ENCODE data around the gene IL23R.
A peak's percentile ranks its signal among the peaks of the same experiment; 100 is the strongest.
"Not testable (repeated sequence)": the region's sequence is repeated elsewhere in the genome, so short reads cannot be mapped to it uniquely, and the experiment has no call there.

The IL23R gene

DNA sequence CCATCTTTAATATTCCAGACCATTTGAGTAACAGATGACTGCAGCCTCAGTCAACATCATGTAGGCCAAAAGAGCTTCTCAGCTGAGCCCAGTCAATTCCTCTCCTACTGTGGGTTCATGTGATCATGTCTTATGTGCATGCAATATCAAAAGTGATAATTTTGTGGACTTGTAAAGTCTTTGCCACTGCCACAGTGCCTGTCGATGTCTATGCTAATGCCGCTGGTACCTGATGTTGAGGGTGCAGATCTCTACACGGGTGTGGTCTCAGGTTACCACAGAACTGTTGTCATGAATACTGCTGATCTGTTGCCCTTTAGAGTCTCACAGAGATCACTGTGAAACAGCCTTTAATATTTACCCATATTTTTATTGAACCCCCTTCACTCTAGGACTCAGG is 20.2 kb upstream of the IL23R start:
- Histone ChIP-seq H3K4me1 (peaks cover 0 to 8% (median 0%) of the 10 kb centered on the region in 10 experiments; a peak in 2 of 20 replicates), H3K27me3 (no peaks in the 10 kb centered on the region), H3K9ac (no peak overlapping the region), H3K36me3 (no peaks in the 10 kb centered on the region), H3K4me3 (no peak overlapping the region), H3K9me3 (replicated peaks in 1 of 11) (no peaks in the 10 kb centered on the region), H3K27ac (no peak overlapping the region), H4K20me1 (no peaks in the 10 kb centered on the region), H3K4me2 (no peak overlapping the region)
- no peak for TF ChIP-seq Cebpa-rat (IDR thresholded peaks at IDR 0.05)

DNA sequence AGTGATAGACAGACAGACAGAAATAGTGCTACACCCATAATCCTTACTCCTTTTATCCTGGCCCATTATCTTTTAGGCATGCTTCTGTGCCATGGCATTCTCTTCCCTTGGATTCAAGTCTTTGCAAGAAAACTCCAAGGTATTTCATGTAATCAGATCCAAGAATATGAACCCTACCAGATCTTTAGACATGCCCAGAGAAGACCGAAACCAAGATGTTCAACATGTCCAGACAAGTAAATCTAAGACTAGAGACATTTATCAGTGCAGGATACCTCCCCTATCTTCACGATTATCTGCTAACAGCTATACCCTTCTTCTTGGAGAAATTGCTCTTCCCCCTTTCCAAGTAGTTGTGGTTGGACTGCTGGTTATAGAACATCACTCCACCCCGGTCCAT is 19.7 kb upstream of the IL23R start:
- no peak overlapping the region for H3K4me3 ChIP-seq
- H3K4me2 ChIP-seq, result no peak overlapping the region
- no peaks in the 10 kb centered on the region for H4K20me1 ChIP-seq
- TF ChIP-seq Cebpa-rat (IDR thresholded peaks at IDR 0.05), result no peak
- H3K27ac ChIP-seq, result no peak overlapping the region
- no peaks in the 10 kb centered on the region for H3K9me3 ChIP-seq (replicated peaks in 1 of 11)
- H3K36me3 ChIP-seq, result no peaks in the 10 kb centered on the region
- H3K9ac ChIP-seq, result no peak overlapping the region
- H3K27me3 ChIP-seq, result no peaks in the 10 kb centered on the region
- peaks cover 0 to 8% (median 0%) of the 10 kb centered on the region in 10 experiments; a peak in 2 of 20 replicates for H3K4me1 ChIP-seq

DNA sequence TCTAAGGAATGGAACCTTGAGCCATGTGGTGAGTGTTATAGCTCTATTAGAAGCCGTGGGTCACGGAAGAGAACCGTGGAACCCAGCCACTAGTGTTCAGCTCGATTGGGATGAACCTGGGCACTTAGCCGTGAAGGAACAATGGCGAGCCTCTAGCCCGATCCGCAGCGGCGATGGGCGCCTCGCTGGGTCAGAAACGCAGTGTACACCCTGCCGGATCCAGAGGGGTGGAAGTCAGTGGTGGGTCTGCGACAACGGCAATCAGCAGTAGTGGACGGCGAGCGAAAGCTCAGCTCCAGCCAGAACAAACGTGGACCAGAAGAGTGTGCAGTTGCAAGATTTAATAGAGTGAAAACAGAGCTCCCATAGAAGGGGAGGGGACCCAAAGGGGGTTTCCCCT is 18.3 kb upstream of the IL23R start:
- not testable (repeated sequence) for H3K4me1 ChIP-seq; H3K9ac ChIP-seq; H3K4me2 ChIP-seq; H3K36me3 ChIP-seq; H4K20me1 ChIP-seq; H3K4me3 ChIP-seq; H3K27ac ChIP-seq; H3K9me3 ChIP-seq (replicated peaks in 1 of 11); H3K27me3 ChIP-seq

DNA sequence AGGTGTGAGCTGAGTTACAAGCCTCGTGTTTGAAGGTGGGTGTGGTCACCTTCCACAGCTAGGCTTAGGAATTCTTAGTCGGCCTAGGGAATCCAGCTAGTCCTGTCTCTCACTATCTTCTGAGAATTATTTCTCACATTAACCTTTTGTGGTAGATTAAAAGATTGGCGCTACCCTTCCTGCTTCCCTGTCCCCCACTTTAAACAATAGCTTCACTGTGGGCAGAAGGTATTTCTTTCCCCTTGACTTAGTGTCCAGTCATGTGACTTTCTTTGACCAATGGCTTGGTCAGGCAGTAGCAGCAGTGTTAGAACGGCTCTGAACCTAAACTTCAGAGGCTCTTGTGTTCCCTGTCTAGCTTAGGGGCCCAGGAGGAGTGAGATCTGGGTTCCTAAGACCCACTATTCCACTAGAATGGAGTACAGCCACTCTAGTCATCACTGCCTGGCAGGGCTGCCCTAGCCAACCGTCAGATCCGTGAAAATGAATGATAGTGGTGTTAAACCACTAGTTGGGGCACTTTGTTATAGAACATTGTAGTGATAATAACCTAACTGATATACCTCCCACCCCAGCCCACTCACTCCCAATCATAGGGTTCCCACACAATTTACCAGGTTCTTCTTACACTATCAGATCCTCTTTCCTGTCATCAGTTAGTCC is 17.6 kb upstream of the IL23R start:
- no peaks in the 10 kb centered on the region for H3K27me3 ChIP-seq
- H3K27ac ChIP-seq, result no peak overlapping the region
- TF ChIP-seq Cebpa-rat (IDR thresholded peaks at IDR 0.05), result no peak
- no peaks in the 10 kb centered on the region for H4K20me1 ChIP-seq
- no peak overlapping the region for H3K4me3 ChIP-seq
- peak overlapping the region in 3 of 11 experiments; percentile 4 to 32 (median 18); a peak in 4 of 22 replicates for H3K4me2 ChIP-seq
- H3K9me3 ChIP-seq (replicated peaks in 1 of 11), result no peaks in the 10 kb centered on the region
- no peak overlapping the region for H3K9ac ChIP-seq
- H3K4me1 ChIP-seq, result peaks cover 0 to 8% (median 0%) of the 10 kb centered on the region in 10 experiments; a peak in 2 of 20 replicates
- H3K36me3 ChIP-seq, result no peaks in the 10 kb centered on the region

DNA sequence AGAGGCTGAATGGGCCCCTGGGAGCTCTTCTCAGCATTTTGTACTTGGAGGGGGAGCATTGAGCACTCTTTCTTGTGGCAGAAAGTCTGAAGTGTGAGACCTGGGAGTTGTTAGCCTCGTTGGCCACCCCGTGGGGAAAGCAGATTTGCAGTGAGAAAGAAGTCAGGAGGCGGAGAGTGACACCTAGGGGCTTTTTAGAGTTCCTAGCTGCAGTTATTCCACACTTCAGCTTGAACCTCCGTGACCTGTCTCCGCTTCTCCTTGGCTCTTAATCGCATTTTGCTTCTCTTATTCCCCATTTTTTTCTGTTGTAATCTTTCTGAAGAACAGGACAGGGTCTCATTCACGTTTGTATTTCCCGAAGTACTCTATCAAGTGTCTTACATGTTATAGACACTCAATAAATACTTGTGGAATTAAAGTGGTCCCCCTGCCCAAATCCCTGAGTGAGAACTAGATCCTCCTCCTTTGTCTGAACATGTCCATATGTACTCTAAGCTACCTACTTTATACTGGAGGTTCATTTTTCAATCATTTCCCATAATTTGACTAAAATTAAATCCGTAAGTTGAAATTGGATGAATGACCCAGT is 17.0 kb upstream of the IL23R start:
- Histone ChIP-seq H3K36me3 (no peaks in the 10 kb centered on the region), H3K4me3 (no peak overlapping the region), H3K27ac (no peak overlapping the region), H3K27me3 (no peaks in the 10 kb centered on the region), H3K9me3 (replicated peaks in 1 of 11) (no peaks in the 10 kb centered on the region), H4K20me1 (no peaks in the 10 kb centered on the region), H3K4me1 (peaks cover 0 to 8% (median 0%) of the 10 kb centered on the region in 10 experiments; a peak in 2 of 20 replicates), H3K9ac (no peak overlapping the region), H3K4me2 (peak overlapping the region in 3 of 11 experiments; percentile 4 to 32 (median 18); a peak in 4 of 22 replicates)
- no peak for TF ChIP-seq Cebpa-rat (IDR thresholded peaks at IDR 0.05)

DNA sequence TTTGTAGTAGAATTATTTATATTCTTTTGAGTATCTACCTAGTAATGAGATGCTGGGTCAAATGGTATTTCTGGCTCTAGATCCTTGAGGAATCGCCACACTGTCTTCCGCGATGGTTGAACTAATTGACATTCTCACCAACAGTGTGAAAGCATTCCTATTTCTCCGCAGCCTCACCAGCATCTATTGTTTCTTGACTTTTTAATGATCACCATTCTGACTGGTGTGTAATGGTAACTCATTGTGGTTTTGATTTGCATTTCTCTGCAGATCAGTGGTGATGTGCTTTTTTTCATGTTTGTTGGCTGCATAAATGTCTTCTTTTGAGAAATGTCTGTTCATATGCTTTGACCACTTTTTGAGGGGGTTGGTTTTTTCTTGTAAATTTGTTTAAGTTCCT is 15.3 kb upstream of the IL23R start:
- H3K9me3 ChIP-seq (replicated peaks in 1 of 11), result no peaks in the 10 kb centered on the region
- H3K4me3 ChIP-seq, result no peak overlapping the region
- H3K36me3 ChIP-seq, result no peaks in the 10 kb centered on the region
- no peak overlapping the region for H3K27ac ChIP-seq
- H3K4me2 ChIP-seq, result no peak overlapping the region
- no peaks in the 10 kb centered on the region for H3K27me3 ChIP-seq
- no peaks in the 10 kb centered on the region for H4K20me1 ChIP-seq
- H3K4me1 ChIP-seq, result peaks cover 0 to 8% (median 0%) of the 10 kb centered on the region in 10 experiments; a peak in 2 of 20 replicates
- no peak overlapping the region for H3K9ac ChIP-seq
- TF ChIP-seq Cebpa-rat (IDR thresholded peaks at IDR 0.05), result no peak

DNA sequence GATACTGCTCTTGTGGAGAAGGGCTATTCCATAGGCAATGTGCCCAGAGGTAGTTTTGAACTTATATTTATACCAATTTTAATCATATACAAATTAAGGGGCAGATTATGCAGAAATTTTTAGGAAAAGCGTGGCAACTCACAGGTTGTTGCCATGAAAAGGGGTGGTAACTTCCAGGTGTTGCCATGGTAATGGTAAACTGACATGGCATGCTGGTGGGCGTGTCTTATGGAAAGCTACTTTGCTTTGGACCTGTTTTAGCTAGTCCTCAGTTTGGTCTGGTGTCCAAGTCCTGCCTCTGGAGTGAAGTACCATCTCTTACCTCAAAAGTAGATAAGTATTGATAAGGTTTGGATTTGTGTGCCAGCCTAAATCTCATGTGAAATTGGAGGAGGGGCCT is 7.9 kb upstream of the IL23R start:
- Histone ChIP-seq H3K27ac (no peak overlapping the region), H3K4me2 (no peak overlapping the region), H3K4me1 (no peaks in the 10 kb centered on the region), H3K9ac (no peak overlapping the region), H4K20me1 (no peaks in the 10 kb centered on the region), H3K36me3 (no peaks in the 10 kb centered on the region), H3K27me3 (no peaks in the 10 kb centered on the region), H3K4me3 (no peak overlapping the region), H3K9me3 (replicated peaks in 1 of 11) (no peaks in the 10 kb centered on the region)
- no peak for TF ChIP-seq Cebpa-rat (IDR thresholded peaks at IDR 0.05)

DNA sequence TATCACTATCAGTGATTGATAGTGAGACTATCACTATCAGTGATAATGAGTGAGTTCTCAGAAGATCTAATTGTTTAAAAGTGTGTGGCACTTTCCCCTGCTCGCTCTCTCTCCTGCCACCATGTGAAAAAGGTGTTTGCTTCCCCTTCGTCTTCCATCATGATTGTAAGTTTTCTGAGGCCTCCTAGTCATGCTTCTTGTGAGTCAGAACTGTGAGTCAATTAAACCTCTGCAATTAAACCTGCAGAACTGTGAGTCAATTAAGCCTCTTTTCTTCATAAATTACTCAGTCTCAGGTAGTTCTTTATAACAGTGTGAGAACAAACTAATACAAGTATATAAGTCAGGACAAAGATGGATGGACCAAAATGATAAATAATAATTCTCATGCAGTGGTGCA is 7.0 kb upstream of the IL23R start:
- H3K9me3 ChIP-seq (replicated peaks in 1 of 11), result no peaks in the 10 kb centered on the region
- no peak overlapping the region for H3K27ac ChIP-seq
- H3K4me2 ChIP-seq, result no peak overlapping the region
- H3K4me1 ChIP-seq, result no peaks in the 10 kb centered on the region
- no peak overlapping the region for H3K9ac ChIP-seq
- H3K4me3 ChIP-seq, result no peak overlapping the region
- no peaks in the 10 kb centered on the region for H3K36me3 ChIP-seq
- TF ChIP-seq Cebpa-rat (IDR thresholded peaks at IDR 0.05), result no peak
- H3K27me3 ChIP-seq, result no peaks in the 10 kb centered on the region
- no peaks in the 10 kb centered on the region for H4K20me1 ChIP-seq

DNA sequence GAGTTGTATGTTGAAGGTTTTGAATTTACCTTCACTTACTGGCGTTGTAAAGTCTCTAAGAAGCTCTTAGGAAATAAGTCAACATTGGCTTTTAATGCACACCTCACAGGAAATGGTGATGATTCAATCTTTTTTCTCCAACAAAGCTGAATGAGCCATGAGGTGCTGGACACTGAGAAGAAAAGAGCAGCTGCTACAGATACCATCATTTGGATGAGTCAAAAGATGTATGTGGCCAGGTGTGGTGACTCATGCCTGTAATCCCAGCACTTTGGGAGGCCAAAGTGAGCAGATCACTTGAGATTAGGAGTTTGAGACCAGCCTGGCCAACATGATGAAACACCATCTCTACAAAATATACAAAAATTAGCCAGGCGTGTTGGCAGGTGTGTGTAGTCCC is 3.3 kb upstream of the IL23R start:
- no peak overlapping the region for H3K27ac ChIP-seq
- TF ChIP-seq Cebpa-rat (IDR thresholded peaks at IDR 0.05), result no peak
- no peak overlapping the region for H3K4me3 ChIP-seq
- no peak overlapping the region for H3K9ac ChIP-seq
- no peaks in the 10 kb centered on the region for H4K20me1 ChIP-seq
- no peaks in the 10 kb centered on the region for H3K36me3 ChIP-seq
- H3K4me1 ChIP-seq, result no peaks in the 10 kb centered on the region
- peaks cover 0 to 8% (median 0%) of the 10 kb centered on the region in 11 experiments; a peak in 2 of 22 replicates for H3K9me3 ChIP-seq (replicated peaks in 1 of 11)
- H3K4me2 ChIP-seq, result no peak overlapping the region
- H3K27me3 ChIP-seq, result no peaks in the 10 kb centered on the region

DNA sequence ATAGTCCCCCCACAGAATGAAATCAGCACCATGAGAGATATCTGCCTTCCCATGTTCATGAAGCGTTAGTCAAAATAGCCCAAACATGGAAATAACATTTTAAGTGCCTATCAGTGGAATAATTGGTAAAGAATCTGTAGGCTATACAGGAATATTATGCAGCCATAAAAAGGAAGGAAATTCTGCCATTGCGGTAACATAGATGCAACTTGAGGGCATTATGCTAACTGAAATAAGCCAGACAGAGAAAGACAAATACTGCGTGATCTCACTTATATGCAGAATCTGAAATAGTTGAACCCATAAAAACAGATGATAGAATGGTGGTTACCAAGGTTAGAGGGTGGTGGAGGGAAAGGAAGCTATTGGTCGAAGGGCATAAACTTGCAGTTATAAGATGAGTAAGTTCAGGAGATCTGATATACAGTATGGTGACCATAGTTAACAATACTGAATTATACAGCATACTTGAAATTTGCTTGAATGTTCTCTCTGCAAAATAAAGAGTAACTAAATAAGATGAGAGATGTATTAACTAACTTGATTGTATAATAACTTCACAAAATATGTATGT is 699 bp upstream of the IL23R start:
- no peak overlapping the region for H3K4me3 ChIP-seq
- peaks cover 0 to 8% (median 0%) of the 10 kb centered on the region in 11 experiments; a peak in 2 of 22 replicates for H3K9me3 ChIP-seq (replicated peaks in 1 of 11)
- no peak overlapping the region for H3K4me2 ChIP-seq
- no peak for TF ChIP-seq Cebpa-rat (IDR thresholded peaks at IDR 0.05)
- H3K9ac ChIP-seq, result no peak overlapping the region
- peaks cover under 1 to 7% (median 3%) of the 10 kb centered on the region in 10 experiments for H3K4me1 ChIP-seq
- no peaks in the 10 kb centered on the region for H3K36me3 ChIP-seq
- H3K27me3 ChIP-seq, result no peaks in the 10 kb centered on the region
- no peak overlapping the region for H3K27ac ChIP-seq
- H4K20me1 ChIP-seq, result no peaks in the 10 kb centered on the region
